Measurements from ENCODE around the gene CFD.
"Not testable (repeated sequence)": the region's sequence is repeated elsewhere in the genome, so short reads cannot be mapped to it uniquely, and the experiment has no call there.

Gene CFD

GRCh38 chr19:888581-889385 is 29.3 kb downstream of the CFD start:
- no peak for DNase-seq (ENCODE audit: low spot score)

GRCh38 chr19:889662-890295 is 30.3 kb downstream of the CFD start:
- no peak for DNase-seq (ENCODE audit: low spot score)

DNA sequence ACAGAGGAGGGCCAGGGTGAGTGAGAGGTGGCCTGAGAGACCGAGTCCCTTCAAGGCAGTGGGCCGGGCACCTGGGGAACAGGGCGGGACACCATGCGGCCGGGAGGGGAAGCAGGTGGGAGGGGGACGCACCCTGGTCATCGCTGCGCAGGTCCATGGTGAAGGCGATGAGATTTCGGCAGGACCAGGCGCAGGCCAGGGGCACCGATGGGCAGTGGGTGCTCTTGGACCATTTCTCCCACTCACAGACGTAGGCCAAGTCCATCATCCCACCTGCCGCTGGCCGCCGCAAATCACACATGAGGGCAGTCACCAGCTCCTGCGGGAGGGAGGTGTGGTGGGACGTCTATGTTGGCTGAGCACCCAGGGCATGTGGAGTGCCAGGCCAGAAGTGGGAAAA is 31.4 kb downstream of the CFD start:
- DNase-seq (ENCODE audit: low spot score) = no peak

- not testable (repeated sequence) for DNase-seq (ENCODE audit: low spot score)
Measured at GRCh38 chr19:891421-892200, 32.1 kb downstream of the CFD start.

DNA sequence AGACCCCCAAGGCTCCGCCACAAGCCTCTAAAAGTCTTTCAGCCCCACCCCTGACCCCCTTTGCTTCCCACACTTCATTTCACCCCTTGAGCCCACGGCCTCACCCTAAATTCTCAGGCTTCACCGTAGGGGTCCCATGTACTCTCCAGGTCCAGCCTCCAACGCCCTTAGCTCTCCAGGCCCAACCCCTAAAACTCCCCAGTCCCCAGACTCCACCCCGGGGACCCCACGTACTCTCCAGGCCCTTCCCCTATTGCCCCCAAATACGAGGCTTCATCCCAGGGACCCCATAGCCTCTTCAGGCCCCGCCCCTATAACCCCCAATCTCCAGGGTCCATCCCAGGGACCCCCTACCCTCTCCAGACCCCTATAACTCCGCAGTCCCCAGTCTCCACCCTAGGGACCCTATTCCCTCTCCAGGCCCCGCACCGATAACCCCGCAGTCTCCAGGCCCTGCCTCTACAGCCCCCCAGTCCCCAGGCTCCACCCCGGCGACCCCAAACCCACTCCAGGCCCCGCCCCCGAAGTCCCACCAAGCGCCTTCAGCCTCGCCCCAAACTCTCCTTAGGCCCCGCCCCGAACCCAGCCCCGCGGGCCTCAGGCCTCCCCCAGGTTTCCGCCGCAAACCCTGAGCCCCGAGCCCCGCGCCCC is 32.9 kb downstream of the CFD start:
- DNase-seq (ENCODE audit: low spot score) = peak; percentile 59

- peak; percentile 99 for DNase-seq (ENCODE audit: low spot score)
Measured at GRCh38 chr19:892894-893689, 33.6 kb downstream of the CFD start, which contains the start of the genes MED16 and RNU6-9. TSS of gene MED16 (minus strand) at chr19:893187. CDS start at chr19:891131, 2,056 bp downstream. TSS of gene RNU6-9 (plus strand) at chr19:893484.

DNA sequence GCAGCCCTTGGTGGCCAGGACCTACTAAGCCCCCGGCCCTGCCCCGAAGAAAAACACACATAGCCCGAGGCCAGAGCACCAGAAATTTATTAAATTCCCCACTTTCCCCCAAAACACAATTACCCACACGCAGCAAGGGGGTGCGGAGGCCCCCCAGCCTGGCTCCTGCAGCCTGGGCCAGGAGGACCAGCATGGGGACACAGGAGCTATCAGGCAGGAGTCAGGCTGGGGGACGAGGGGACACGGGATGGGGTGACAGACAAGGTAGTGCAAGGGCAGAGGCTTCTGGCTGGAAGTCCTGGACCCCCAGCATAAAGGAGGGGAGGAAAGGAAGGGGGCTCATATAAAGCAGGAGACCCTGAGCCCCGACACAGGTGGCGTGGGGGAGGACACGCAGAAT is 37.0 kb downstream of the CFD start:
- no peak for DNase-seq (ENCODE audit: low spot score)

GRCh38 chr19:896999-897398 is 37.5 kb downstream of the CFD start:
- no peak for DNase-seq (ENCODE audit: low spot score)

- no peak for DNase-seq (ENCODE audit: low spot score)
Measured at GRCh38 chr19:897442-898039, 38.1 kb downstream of the CFD start.

DNA sequence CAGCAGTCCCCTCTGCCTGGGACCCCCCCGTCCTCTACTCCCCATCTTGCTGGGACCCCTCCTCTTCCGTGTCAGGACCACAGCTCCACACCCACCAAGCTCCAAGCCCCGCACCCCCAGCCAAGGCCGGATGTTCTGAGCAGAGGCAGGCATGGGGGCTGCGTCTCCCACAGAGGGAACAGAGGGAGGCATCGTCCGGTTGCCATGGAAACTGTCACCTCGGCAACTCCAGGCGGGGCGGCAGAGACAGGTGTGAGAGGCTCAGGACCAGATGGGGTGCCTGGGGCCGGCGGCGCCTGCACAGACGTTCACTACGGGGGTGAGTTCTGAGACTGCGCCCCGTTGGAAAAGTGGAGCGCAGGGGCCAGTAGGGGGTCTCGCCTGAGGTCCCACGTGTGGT is 39.2 kb downstream of the CFD start:
- no peak for DNase-seq (ENCODE audit: low spot score)

- DNase-seq (ENCODE audit: low spot score) = no peak
Measured at GRCh38 chr19:899336-900042, 40.0 kb downstream of the CFD start.

- DNase-seq (ENCODE audit: low spot score) = no peak
Measured at GRCh38 chr19:900043-900301, 40.5 kb downstream of the CFD start.

DNA sequence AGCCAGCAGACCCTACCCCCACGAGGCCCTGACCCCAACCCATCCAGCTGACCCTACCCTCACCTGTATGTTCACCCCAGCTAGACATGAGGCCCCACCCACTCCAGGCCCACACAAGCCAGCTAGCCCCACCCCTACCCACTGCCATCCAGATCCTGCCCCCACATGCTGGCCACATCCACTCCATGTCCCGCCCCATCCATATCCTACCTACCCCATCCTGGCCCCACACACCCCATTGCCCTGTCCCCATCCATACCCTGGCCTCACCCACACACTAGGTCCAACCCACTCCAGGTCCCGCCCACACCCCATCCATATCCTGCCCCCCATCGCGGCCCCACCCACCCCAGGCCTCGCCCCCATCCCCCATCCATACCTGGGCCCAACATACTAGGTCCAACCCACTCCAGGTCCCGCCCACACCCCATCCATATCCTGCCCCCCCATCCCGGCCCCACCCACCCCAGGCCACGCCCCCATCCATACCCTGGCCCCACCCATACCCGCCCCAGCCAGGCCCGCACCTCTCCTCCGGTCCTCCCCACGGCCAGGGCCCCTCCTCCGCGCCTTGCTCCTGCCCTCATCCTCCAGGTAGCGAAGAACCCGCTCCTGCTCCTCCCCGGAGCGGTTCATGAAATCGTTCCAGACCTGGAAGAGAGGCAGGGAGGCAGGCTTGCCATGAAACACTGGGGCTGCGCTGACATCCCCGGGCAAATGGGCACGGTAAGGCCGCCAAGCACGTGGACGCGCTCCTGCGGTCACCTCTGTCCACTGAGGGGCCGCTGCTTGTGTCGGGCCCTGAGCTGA is 41.0 kb downstream of the CFD start:
- DNase-seq (ENCODE audit: low spot score) = no peak

DNA sequence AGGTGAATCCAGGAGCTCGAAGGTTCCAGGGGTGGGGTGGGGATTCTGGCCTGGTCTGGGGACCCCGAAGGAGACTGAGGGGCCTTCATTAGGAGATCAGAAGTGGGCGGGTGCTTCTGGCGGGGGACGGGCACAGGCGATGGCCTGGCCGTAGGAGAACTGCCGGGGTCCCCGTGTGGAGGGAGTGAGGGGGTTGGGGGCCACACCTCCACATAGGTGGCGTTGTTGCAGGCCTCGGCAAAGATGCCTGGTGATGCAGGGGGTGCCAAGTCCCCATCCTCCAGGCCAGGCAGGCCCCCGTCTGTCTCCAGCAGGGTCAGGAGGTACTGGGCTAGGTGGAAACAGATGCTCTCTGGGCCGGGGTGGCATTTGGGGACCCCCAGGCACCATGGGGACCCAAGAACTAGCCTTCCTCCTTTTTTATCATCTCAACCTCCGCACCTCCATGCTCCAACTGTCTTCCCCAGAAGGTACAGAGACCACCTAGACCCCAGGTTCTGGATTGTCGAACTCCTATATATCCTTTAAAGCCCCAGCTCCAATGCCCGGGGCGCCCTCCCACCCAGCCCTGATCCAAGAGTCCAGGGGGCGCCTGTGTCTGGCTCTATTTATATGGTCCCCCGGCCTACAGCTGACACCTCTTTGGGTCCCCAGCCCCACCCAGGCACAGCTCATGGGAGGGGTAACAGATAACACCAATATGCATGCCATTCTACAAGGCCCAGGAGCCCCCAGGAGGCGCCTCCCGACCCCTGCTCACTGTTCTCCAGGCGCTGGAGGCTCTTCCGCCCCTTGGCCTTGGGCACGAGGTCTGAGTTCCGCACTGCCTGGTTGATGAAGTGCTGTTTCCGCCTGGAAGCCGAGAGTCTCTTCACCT is 42.0 kb downstream of the CFD start:
- no peak for DNase-seq (ENCODE audit: low spot score)

GRCh38 chr19:902093-902370 is 42.6 kb downstream of the CFD start:
- DNase-seq (ENCODE audit: low spot score) = no peak

- DNase-seq (ENCODE audit: low spot score) = no peak
Measured at GRCh38 chr19:902446-903226, 43.2 kb downstream of the CFD start.

GRCh38 chr19:903266-903797 is 43.9 kb downstream of the CFD start:
- no peak for DNase-seq (ENCODE audit: low spot score)

DNA sequence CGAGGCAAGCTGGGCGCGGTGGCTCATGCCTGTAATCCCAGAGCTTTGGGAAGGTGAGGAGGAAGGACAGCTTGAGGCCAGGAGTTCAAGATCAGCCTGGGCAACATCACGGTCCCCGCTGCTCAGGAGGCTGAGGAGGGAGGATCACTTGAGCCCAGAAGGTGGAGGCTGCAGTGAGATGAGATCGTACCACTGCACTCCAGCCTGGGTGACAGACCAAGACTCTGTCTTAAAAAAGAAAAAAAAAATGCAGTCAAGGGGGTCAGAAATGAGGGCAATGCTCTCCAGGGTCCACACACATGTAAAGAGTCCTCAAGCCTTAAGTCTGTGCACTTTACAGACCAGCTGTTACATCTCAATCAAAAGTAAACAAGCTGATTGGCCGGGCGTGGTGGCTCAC is 45.1 kb downstream of the CFD start:
- no peak for DNase-seq (ENCODE audit: low spot score)
